Head of caudate nucleus (tissue), 42 donors: ENCODE results near the gene TMEM35A.

ENCODE experiments used
- DNase-seq, 42 donors: peaks; one replicate each; pipeline versions ENCODE4 v3.0.0 to v3.0.0-alpha.2; 2020 to 2021; ENCODE audit warnings: mixed read lengths in 7 of 42
- intact Hi-C: fragments of 100-400 bp; cut with DNase I; formaldehyde crosslinking; loops from one replicate; pipeline ENCODE4 v1.15.0; 2022

TMEM35A gene

DNA sequence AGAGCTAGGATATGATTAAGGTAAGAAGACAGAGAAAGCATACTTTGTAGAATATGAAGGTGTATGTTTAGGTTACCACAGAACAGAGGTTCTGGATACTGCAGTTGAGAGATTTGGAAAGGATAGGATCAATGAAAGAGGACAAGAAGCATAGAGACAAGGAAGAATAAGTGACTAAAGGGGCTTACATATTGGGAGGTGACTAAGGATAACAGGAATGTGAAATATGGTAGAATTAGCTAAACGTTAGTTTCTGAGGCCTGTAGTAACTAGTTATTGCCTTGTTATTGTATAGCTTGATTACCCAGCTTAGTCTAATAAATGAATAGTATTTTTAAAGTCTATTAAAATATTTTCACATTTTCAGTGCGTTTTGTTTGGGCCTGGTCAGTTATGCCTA lies 57.6 kb downstream of the TMEM35A start:
- intact Hi-C loops: no loop called here
- DNase-seq: no peak
